IMR-90 (cell line): ENCODE measurements around the gene PDZD7. TPM values are rescaled to one million over a fixed set of nuclear protein-coding genes. Genes with fewer than 3 reads are reported as not detected.

Experiments used
- ATAC-seq: fragments of 200-7000 bp; cut with Tn5 transposase; 2 replicates; pipeline ENCODE4 v1.9.1; 2020; ENCODE audit warnings: low read depth, mild to moderate bottlenecking, moderate library complexity
- BruUV-seq: library from RNA; stranded (reverse); fragments of 400-500 nt; replicated peaks from 2 replicates; lab custom pipeline; 2021; lab: Mats Ljungman, UMichigan
- CTCF ChIA-PET: fragments of 300-600 bp; formaldehyde crosslinking; extraction: SDS; loops from one replicate; lab custom pipeline; 2021; ENCODE audit warnings: antibody characterized with exemption; lab: Yijun Ruan, JAX
- POLR2A ChIA-PET: fragments of 300-600 bp; sonication (Branson Sonifier 250); formaldehyde crosslinking; loops from one replicate; lab custom pipeline; 2022; ENCODE audit warnings: antibody characterized with exemption; ENCODE audit not compliant: unreplicated experiment; lab: Charles Lee
- DNase-seq: peaks from one replicate; pipeline ENCODE4 v3.0.0; 2013
- H2AFZ ChIP-seq: replicated peaks from 2 replicates; pipeline ENCODE3; 2013; ENCODE audit warnings: low read length, mild to moderate bottlenecking; ENCODE audit not compliant: poor library complexity
- H2AK5ac ChIP-seq: 2 replicates; pipeline ENCODE4 v1.6.1; 2013; ENCODE audit warnings: low read depth, low read length, inconsistent platforms
- H2AK9ac ChIP-seq: replicated peaks from 2 replicates; pipeline ENCODE3; 2013; ENCODE audit warnings: mild to moderate bottlenecking, low read depth, low read length, moderate library complexity; ENCODE audit not compliant: poor library complexity
- H2BK120ac ChIP-seq: 2 replicates; pipeline ENCODE4 v1.6.1; 2013; ENCODE audit warnings: low read depth, low read length, inconsistent platforms
- H2BK15ac ChIP-seq: 3 replicates; pipeline ENCODE4 v1.6.1; 2013; ENCODE audit warnings: low read depth, low read length, inconsistent platforms
- H2BK20ac ChIP-seq: 2 replicates; pipeline ENCODE4 v1.6.1; 2013; ENCODE audit warnings: low read depth, mild to moderate bottlenecking, inconsistent platforms, low read length, moderate library complexity
- H2BK5ac ChIP-seq: 2 replicates; pipeline ENCODE4 v1.6.1; 2013; ENCODE audit warnings: mild to moderate bottlenecking, low read depth, low read length, inconsistent platforms; ENCODE audit not compliant: poor library complexity, severe bottlenecking
- H3K14ac ChIP-seq: replicated peaks from 2 replicates; pipeline ENCODE4 v1.6.1; 2013; ENCODE audit warnings: low read depth, low read length, inconsistent platforms
- H3K18ac ChIP-seq: 2 replicates; pipeline ENCODE4 v1.6.1; 2013; ENCODE audit warnings: low read depth, low read length, control low read depth
- H3K23ac ChIP-seq: 2 replicates; pipeline ENCODE4 v1.6.1; 2013; ENCODE audit warnings: low read depth, low read length, inconsistent platforms
- H3K27ac ChIP-seq: 2 replicates; pipeline ENCODE4 v1.5.1; 2013; ENCODE audit warnings: mild to moderate bottlenecking, control low read depth, low read length; ENCODE audit not compliant: insufficient read depth
- H3K27me3 ChIP-seq: 2 replicates; pipeline ENCODE4 v1.6.1; 2013; ENCODE audit warnings: low read length; ENCODE audit not compliant: control insufficient read depth, insufficient read depth
- H3K36me3 ChIP-seq: 2 replicates; pipeline ENCODE4 v1.6.1; 2013; ENCODE audit warnings: low read length, mixed read lengths; ENCODE audit not compliant: control insufficient read depth, insufficient read depth
- H3K4ac ChIP-seq: 2 replicates; pipeline ENCODE4 v1.6.1; 2013; ENCODE audit warnings: low read depth, low read length, inconsistent platforms
- H3K4me1 ChIP-seq: 2 replicates; pipeline ENCODE4 v1.6.1; 2013; ENCODE audit warnings: low read length, mixed read lengths; ENCODE audit not compliant: control insufficient read depth, insufficient read depth
- H3K4me2 ChIP-seq: 2 replicates; pipeline ENCODE4 v1.6.1; 2013; ENCODE audit warnings: low read depth, mild to moderate bottlenecking, control low read depth, low read length, moderate library complexity
- H3K4me3 ChIP-seq: 2 replicates; pipeline ENCODE4 v1.5.1; 2013; ENCODE audit warnings: low read depth, mild to moderate bottlenecking, control low read depth, low read length, moderate library complexity; ENCODE audit not compliant: insufficient read depth
- H3K56ac ChIP-seq: 2 replicates; pipeline ENCODE4 v1.6.1; 2013; ENCODE audit warnings: low read length, inconsistent platforms; ENCODE audit not compliant: insufficient read depth; ENCODE audit errors: extremely low read depth
- H3K79me1 ChIP-seq, 2 experiments: 2 replicates each; pipeline ENCODE4 v1.6.1; 2013; ENCODE audit warnings: low read length in 2 of 2, inconsistent platforms in 1 of 2, low read depth in 1 of 2
- H3K9ac ChIP-seq: 2 replicates; pipeline ENCODE4 v1.6.1; 2013; ENCODE audit warnings: low read depth, low read length, control low read depth
- H3K9me1 ChIP-seq: 2 replicates; pipeline ENCODE4 v1.6.1; 2013; ENCODE audit warnings: low read length, inconsistent platforms; ENCODE audit not compliant: insufficient read depth
- H3K9me3 ChIP-seq: 2 replicates; pipeline ENCODE4 v1.6.1; 2013; ENCODE audit warnings: low read length; ENCODE audit not compliant: control insufficient read depth, insufficient read depth
- H4K20me1 ChIP-seq: 2 replicates; pipeline ENCODE4 v1.6.1; 2013; ENCODE audit warnings: low read length, inconsistent platforms; ENCODE audit not compliant: insufficient read depth
- H4K5ac ChIP-seq: 2 replicates; pipeline ENCODE4 v1.6.1; 2013; ENCODE audit warnings: mild to moderate bottlenecking, low read depth, low read length, control low read depth
- H4K8ac ChIP-seq, 2 experiments: 2 replicates each; pipeline ENCODE4 v1.6.1; 2013; ENCODE audit warnings: low read depth in 2 of 2, low read length in 2 of 2, control low read depth in 1 of 2, inconsistent platforms in 1 of 2
- H4K91ac ChIP-seq: 2 replicates; pipeline ENCODE4 v1.6.1; 2013; ENCODE audit warnings: low read depth, low read length, inconsistent platforms; ENCODE audit not compliant: insufficient read depth
- CEBPB ChIP-seq: IDR thresholded peaks from 2 replicates; pipeline ENCODE4 v1.6.1; 2012; ENCODE audit warnings: low read depth, low read length, improper control_type of control experiment
- FOS ChIP-seq: fragments of 150-350 bp; IDR thresholded peaks from 2 replicates; pipeline ENCODE4 v1.6.1; 2016; ENCODE audit warnings: low read depth, low read length
- MAFK ChIP-seq: IDR thresholded peaks from 2 replicates; pipeline ENCODE4 v1.6.1; 2012; ENCODE audit warnings: low read depth, low read length, improper control_type of control experiment
- MXI1 ChIP-seq: IDR thresholded peaks from 2 replicates; pipeline ENCODE4 v1.6.1; 2012; ENCODE audit warnings: low read depth, mild to moderate bottlenecking, low read length, moderate library complexity, borderline replicate concordance
- NFE2L2 ChIP-seq: fragments of 150-350 bp; IDR thresholded peaks from 2 replicates; pipeline ENCODE4 v1.6.1; 2016; ENCODE audit warnings: low read depth, mild to moderate bottlenecking, low read length
- RFX5 ChIP-seq: IDR thresholded peaks from 2 replicates; pipeline ENCODE4 v1.8.0; 2012; ENCODE audit warnings: low read depth, mild to moderate bottlenecking, low read length, moderate library complexity
- WGBS, 2 experiments: methylation state at CpG; one replicate each; pipeline versions ENCODE4 v1.1.5 to v1.1.7; 2013; ENCODE audit warnings: missing lambda C conversion rate in 2 of 2; ENCODE audit not compliant: insufficient read length in 1 of 2; ENCODE audit errors: extremely low coverage in 2 of 2; 5-methylcytosine and 5-hydroxymethylcytosine counted together
- dilution Hi-C: fragments of 300-500 bp; cut with HindIII; formaldehyde crosslinking; loops from one replicate; pipeline ENCODE4 v1.14.3; 2018; ENCODE audit warnings: low sequenced_read_pairs; ENCODE audit not compliant: unreplicated experiment
- in situ Hi-C: fragments of 300-500 bp; cut with MboI; formaldehyde crosslinking; loops from 3 replicates; pipeline ENCODE4 v1.14.3; 2019; ENCODE audit warnings: low sequenced_read_pairs, inconsistent platforms, mixed read lengths
- intact Hi-C: fragments of 100-400 bp; cut with micrococcal nuclease; formaldehyde crosslinking; loops from 2 replicates; pipeline ENCODE4 v1.10.0; 2022
- polyA plus RNA-seq, 3 experiments: library from polyadenylated mRNA; depleted of rRNA; stranded (reverse); fragments of >200 nt; gene quantifications; 2 replicates each; pipeline ENCODE4 v1.2.3, GENCODE V29; 2012; ENCODE audit warnings: low replicate concordance in 1 of 3
- total RNA-seq: library from RNA; depleted of rRNA; stranded (reverse); fragments of >200 nt; gene quantifications from 2 replicates; pipeline ENCODE4 v1.2.3, GENCODE V29; 2012
- TF ChIP-seq, protein P1 (sequence below): fragments of 150-350 bp; IDR thresholded peaks from 2 replicates; pipeline ENCODE4 v1.6.1; 2017; ENCODE audit warnings: mild to moderate bottlenecking, antibody characterized with exemption, low read length, low read depth
- TF ChIP-seq, protein P2 (sequence below): conservative IDR thresholded peaks from 2 replicates; pipeline ENCODE4 v1.5.1; 2012; ENCODE audit warnings: mild to moderate bottlenecking, low read depth, low read length, improper control_type of control experiment

The PDZD7 gene
- total and polyA plus RNA-seq, 2 of the 4 experiments (the other 2 are of a cell fraction) = 0.90 to 1.5 TPM

DNA sequence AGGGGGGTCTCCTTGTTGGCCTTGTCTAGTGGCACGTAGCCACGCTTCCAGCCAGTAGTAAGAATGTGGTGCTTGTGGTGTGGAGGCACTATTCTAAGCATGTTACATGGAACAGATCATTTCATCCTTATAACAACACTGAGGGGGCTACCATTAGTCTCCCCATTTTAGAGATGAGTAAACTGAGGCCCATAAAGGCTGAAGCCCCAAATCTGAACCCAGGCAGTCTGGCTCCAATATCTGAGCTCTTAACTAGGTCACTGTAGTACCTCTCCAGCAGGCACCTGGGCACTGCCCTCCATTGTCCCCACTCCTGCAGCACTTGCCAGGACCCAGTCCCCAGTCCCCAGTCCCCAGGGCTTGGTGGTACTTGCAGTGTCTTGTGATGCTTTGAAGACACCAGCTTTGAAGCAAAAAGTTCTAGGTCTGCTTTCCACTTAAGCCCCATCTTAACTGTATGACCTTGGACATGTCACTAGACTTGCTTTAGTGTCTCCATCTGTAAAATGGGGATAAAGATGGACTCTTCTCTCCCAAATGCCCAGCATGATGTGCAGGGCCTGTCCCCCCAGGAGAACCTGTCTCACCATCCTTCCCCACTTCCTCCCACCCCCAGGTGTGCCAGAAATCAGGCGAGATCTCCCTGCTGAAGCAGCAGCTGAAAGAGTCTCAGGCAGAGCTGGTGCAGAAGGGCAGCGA lies 24.9 kb downstream of the PDZD7 start (continued):
- no peak for TF ChIP-seq RFX5

DNA sequence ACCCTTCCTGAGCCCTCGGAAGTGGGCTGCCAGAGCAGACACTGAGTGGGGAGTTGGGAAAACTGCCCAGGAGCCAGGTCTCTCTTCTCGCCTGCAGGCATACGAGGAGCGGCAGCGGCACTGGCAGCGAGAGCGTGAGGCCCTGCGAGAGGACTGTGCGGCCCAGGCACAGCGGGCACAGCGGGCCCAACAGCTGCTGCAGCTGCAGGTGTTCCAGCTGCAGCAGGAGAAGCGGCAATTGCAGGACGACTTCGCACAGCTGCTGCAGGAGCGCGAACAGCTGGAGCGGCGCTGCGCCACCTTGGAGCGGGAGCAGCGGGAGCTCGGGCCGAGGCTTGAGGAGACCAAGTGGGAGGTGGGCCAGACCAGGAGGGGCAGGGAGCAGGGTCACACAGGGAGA lies 25.6 kb downstream of the PDZD7 start:
- no peak overlapping the region for H2BK20ac ChIP-seq
- in situ Hi-C loops (no loop called here), dilution Hi-C loops (no loop called here), intact Hi-C loops (no loop called here)
- H3K9me3 ChIP-seq = no peaks in the 10 kb centered on the region
- H3K9me1 ChIP-seq = peaks cover 14% of the 10 kb centered on the region
- H3K23ac ChIP-seq = no peak overlapping the region
- no peak overlapping the region for H3K9ac ChIP-seq
- no peak overlapping the region for H4K8ac ChIP-seq
- CTCF ChIA-PET = interaction anchor here (2.1 kb wide), 1 partner anchor 10 kb away, joined by 11 read pairs; no protein-coding TSS in a partner anchor
- ATAC-seq (no peak), DNase-seq (no peak)
- no peak overlapping the region for H3K4ac ChIP-seq
- H3K4me1 ChIP-seq = peaks cover 36% of the 10 kb centered on the region
- no peak overlapping the region for H3K4me2 ChIP-seq
- TF ChIP-seq MAFK (no peak), FOS (no peak), CEBPB (no peak), RFX5 (no peak), NFE2L2 (no peak), MXI1 (no peak)
- TF ChIP-seq, protein P1, sequence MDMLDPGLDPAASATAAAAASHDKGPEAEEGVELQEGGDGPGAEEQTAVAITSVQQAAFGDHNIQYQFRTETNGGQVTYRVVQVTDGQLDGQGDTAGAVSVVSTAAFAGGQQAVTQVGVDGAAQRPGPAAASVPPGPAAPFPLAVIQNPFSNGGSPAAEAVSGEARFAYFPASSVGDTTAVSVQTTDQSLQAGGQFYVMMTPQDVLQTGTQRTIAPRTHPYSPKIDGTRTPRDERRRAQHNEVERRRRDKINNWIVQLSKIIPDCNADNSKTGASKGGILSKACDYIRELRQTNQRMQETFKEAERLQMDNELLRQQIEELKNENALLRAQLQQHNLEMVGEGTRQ = no peak
- TF ChIP-seq, protein P2, sequence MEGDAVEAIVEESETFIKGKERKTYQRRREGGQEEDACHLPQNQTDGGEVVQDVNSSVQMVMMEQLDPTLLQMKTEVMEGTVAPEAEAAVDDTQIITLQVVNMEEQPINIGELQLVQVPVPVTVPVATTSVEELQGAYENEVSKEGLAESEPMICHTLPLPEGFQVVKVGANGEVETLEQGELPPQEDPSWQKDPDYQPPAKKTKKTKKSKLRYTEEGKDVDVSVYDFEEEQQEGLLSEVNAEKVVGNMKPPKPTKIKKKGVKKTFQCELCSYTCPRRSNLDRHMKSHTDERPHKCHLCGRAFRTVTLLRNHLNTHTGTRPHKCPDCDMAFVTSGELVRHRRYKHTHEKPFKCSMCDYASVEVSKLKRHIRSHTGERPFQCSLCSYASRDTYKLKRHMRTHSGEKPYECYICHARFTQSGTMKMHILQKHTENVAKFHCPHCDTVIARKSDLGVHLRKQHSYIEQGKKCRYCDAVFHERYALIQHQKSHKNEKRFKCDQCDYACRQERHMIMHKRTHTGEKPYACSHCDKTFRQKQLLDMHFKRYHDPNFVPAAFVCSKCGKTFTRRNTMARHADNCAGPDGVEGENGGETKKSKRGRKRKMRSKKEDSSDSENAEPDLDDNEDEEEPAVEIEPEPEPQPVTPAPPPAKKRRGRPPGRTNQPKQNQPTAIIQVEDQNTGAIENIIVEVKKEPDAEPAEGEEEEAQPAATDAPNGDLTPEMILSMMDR = no peak
- H3K18ac ChIP-seq = no peak overlapping the region
- H2AFZ ChIP-seq = no peak overlapping the region
- peaks cover 24 to 77% of the 10 kb centered on the region in 2 experiments for H3K79me1 ChIP-seq
- H3K27me3 ChIP-seq = no peaks in the 10 kb centered on the region
- no TSS peak for BruUV-seq
- no peak overlapping the region for H2BK120ac ChIP-seq
- H2AK5ac ChIP-seq = no peak overlapping the region
- POLR2A ChIA-PET = no interaction called here
- H3K56ac ChIP-seq = no peak overlapping the region
- no peak overlapping the region for H3K4me3 ChIP-seq
- H3K27ac ChIP-seq = no peak overlapping the region
- WGBS, 2 experiments = 96% methylated on average over 10 of the region's 23 CpGs; no CpG with 5 or more reads in 1 of the 2 experiments
- no peak overlapping the region for H4K91ac ChIP-seq
- no peak overlapping the region for H2BK15ac ChIP-seq
- no peak overlapping the region for H4K5ac ChIP-seq
- no peak overlapping the region for H3K14ac ChIP-seq
- peaks cover 68% of the 10 kb centered on the region for H4K20me1 ChIP-seq
- H3K36me3 ChIP-seq = peaks cover 47% of the 10 kb centered on the region
- no peak overlapping the region for H2AK9ac ChIP-seq
- H2BK5ac ChIP-seq = no peak overlapping the region
